GM06990 (cell line): ENCODE measurements around the gene TTC19.

Source experiments
- DNase-seq: peaks from one replicate; pipeline ENCODE4 v3.0.0-alpha.2; 2011; ENCODE audit not compliant: insufficient read length; ENCODE audit errors: extremely low read depth
- H3K27me3 ChIP-seq: replicated peaks from 2 replicates; pipeline ENCODE4 v1.6.0; 2011; ENCODE audit warnings: low read length; ENCODE audit not compliant: control insufficient read depth, insufficient read depth
- H3K36me3 ChIP-seq: 2 replicates; pipeline ENCODE4 v1.5.1; 2011; ENCODE audit warnings: low read length; ENCODE audit not compliant: control insufficient read depth, insufficient read depth
- H3K4me3 ChIP-seq: replicated peaks from 2 replicates; pipeline ENCODE4 v1.5.1; 2011; ENCODE audit warnings: low read depth, mild to moderate bottlenecking, control low read depth, low read length
- CTCF ChIP-seq: IDR thresholded peaks from 2 replicates; pipeline ENCODE4 v1.5.1; 2011; ENCODE audit warnings: low read length, control low read depth, mild to moderate bottlenecking, inconsistent platforms; ENCODE audit not compliant: insufficient read depth, poor library complexity, severe bottlenecking

Gene TTC19

GRCh38 chr17:15954222-15954621, 45.4 kb upstream of the TTC19 start:
- TF ChIP-seq CTCF = no peak
- H3K36me3 ChIP-seq = no peaks in the 10 kb centered on the region
- H3K27me3 ChIP-seq = no peaks in the 10 kb centered on the region; the same call in 1 of the 2 replicates
- DNase-seq = no peak
- no peak overlapping the region for H3K4me3 ChIP-seq

DNA sequence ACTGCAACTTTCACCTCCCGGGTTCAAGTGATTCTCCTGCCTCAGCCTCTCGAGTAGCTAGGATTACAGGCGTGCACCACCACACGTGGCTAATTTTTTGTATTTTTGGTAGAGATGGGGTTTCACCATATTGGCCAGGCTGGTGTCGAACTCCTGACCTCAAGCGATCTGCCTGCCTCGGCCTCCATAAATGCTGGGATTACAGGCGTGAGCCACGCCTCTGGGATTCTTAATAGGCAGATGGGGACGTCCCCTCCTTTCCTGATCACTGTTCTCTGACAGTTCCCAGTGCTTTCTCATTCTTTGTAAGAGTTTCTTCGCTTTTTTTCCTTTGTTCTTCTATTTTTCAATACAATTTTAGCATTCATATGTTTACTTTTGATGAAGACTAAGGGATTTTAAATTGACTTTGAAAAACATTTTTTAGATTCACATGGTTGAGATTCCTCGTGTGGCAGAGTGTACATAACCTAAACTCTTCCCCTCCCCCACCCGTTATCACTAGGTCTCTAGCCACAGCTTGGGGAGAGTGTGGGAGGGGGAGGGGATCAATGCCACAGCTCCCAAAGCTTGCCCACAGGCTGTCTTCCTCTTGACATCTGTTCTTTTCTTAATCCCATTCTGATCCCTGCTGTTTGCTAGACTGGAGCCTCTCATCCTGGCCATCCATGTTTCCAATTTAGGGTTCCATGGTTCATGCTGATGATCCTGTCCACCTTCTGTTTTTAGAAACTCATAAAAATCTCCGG, 43.7 kb upstream of the TTC19 start:
- no peak overlapping the region for H3K4me3 ChIP-seq
- no peaks in the 10 kb centered on the region for H3K36me3 ChIP-seq
- no peaks in the 10 kb centered on the region; the same call in 1 of the 2 replicates for H3K27me3 ChIP-seq
- no peak for DNase-seq
- no peak for TF ChIP-seq CTCF

GRCh38 chr17:15957206-15957605, 42.4 kb upstream of the TTC19 start:
- Histone ChIP-seq H3K36me3 (no peaks in the 10 kb centered on the region), H3K4me3 (no peak overlapping the region), H3K27me3 (no peaks in the 10 kb centered on the region)
- no peak for TF ChIP-seq CTCF
- no peak for DNase-seq

GRCh38 chr17:15957608-15958307, 41.9 kb upstream of the TTC19 start:
- DNase-seq = no peak
- no peak for TF ChIP-seq CTCF
- no peaks in the 10 kb centered on the region for H3K36me3 ChIP-seq
- no peaks in the 10 kb centered on the region for H3K27me3 ChIP-seq
- H3K4me3 ChIP-seq = no peak overlapping the region

DNA sequence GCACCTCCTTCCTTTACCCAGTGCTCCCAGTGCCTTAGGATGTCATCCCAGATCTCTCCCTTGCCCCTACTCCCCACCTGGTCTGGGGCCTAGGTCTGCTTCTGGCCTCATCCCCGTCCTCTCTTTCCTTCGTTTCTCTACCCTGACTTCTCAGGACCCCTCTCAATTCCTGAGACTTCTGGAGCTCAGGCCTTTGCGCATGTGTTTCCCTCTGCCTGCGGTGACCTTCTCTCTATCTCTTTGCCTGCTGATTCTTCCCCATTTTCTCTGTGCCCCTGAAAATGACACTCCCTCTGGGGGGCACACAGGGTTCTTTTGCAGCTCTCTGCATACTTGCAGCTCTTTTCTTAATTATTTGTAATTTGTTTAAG, 41.2 kb upstream of the TTC19 start:
- H3K4me3 ChIP-seq = no peak overlapping the region
- no peak for DNase-seq
- no peaks in the 10 kb centered on the region for H3K36me3 ChIP-seq
- no peak for TF ChIP-seq CTCF
- no peaks in the 10 kb centered on the region for H3K27me3 ChIP-seq
